ENCODE data around the gene MIER1.

MIER1 gene

GRCh38 chr1:66985835-66986234 lies 61.0 kb downstream of the MIER1 start:
- Histone ChIP-seq H3K27me3 (ENCODE audit: insufficient read depth, low read length) (no peaks in the 10 kb centered on the region), H3K4me1 (ENCODE audit: insufficient read depth, low read length) (no peaks in the 10 kb centered on the region), H2AFZ (ENCODE audit: low read depth, low read length) (no peak overlapping the region), H3K36me3 (ENCODE audit: insufficient read depth, low read length) (peaks cover 65% of the 10 kb centered on the region), H3K4me3 (ENCODE audit: low read length) (no peak overlapping the region), H3K9me3 (ENCODE audit: low read length) (no peaks in the 10 kb centered on the region)

GRCh38 chr1:66993076-66993475 lies 68.3 kb downstream of the MIER1 start:
- Histone ChIP-seq H3K9me3 (ENCODE audit: low read length) (no peaks in the 10 kb centered on the region), H2AFZ (ENCODE audit: low read depth, low read length) (no peak overlapping the region), H3K4me1 (ENCODE audit: insufficient read depth, low read length) (no peaks in the 10 kb centered on the region), H3K27me3 (ENCODE audit: insufficient read depth, low read length) (no peaks in the 10 kb centered on the region), H3K36me3 (ENCODE audit: insufficient read depth, low read length) (peaks cover 16% of the 10 kb centered on the region), H3K4me3 (ENCODE audit: low read length) (no peak overlapping the region)

- H3K27me3 ChIP-seq (ENCODE audit: insufficient read depth, low read length) = no peaks in the 10 kb centered on the region
- no peaks in the 10 kb centered on the region for H3K9me3 ChIP-seq (ENCODE audit: low read length)
- no peak overlapping the region for H2AFZ ChIP-seq (ENCODE audit: low read depth, low read length)
- no peak overlapping the region for H3K4me3 ChIP-seq (ENCODE audit: low read length)
- no peaks in the 10 kb centered on the region for H3K4me1 ChIP-seq (ENCODE audit: insufficient read depth, low read length)
- H3K36me3 ChIP-seq (ENCODE audit: insufficient read depth, low read length) = peaks cover 6% of the 10 kb centered on the region
Observed at GRCh38 chr1:66996018-66996682, 71.4 kb downstream of the MIER1 start.

- H3K4me3 ChIP-seq (ENCODE audit: low read length) = no peak overlapping the region
- no peaks in the 10 kb centered on the region for H3K27me3 ChIP-seq (ENCODE audit: insufficient read depth, low read length)
- peaks cover 15% of the 10 kb centered on the region for H3K36me3 ChIP-seq (ENCODE audit: insufficient read depth, low read length)
- no peaks in the 10 kb centered on the region for H3K4me1 ChIP-seq (ENCODE audit: insufficient read depth, low read length)
- H2AFZ ChIP-seq (ENCODE audit: low read depth, low read length) = no peak overlapping the region
- no peaks in the 10 kb centered on the region for H3K9me3 ChIP-seq (ENCODE audit: low read length)
Observed at GRCh38 chr1:66998972-66999371, 74.2 kb downstream of the MIER1 start.

- H3K36me3 ChIP-seq (ENCODE audit: insufficient read depth, low read length) = peaks cover 21% of the 10 kb centered on the region
- H3K4me1 ChIP-seq (ENCODE audit: insufficient read depth, low read length) = no peaks in the 10 kb centered on the region
- H3K4me3 ChIP-seq (ENCODE audit: low read length) = no peak overlapping the region
- no peak overlapping the region for H2AFZ ChIP-seq (ENCODE audit: low read depth, low read length)
- H3K27me3 ChIP-seq (ENCODE audit: insufficient read depth, low read length) = no peaks in the 10 kb centered on the region
- H3K9me3 ChIP-seq (ENCODE audit: low read length) = no peaks in the 10 kb centered on the region
Observed at GRCh38 chr1:66999640-67000400, 75.0 kb downstream of the MIER1 start.

GRCh38 chr1:67001682-67002425 lies 77.1 kb downstream of the MIER1 start:
- no peak overlapping the region for H2AFZ ChIP-seq (ENCODE audit: low read depth, low read length)
- no peaks in the 10 kb centered on the region for H3K9me3 ChIP-seq (ENCODE audit: low read length)

GRCh38 chr1:67004176-67004575 lies 79.4 kb downstream of the MIER1 start:
- no peaks in the 10 kb centered on the region for H3K9me3 ChIP-seq (ENCODE audit: low read length)
- no peaks in the 10 kb centered on the region for H3K4me1 ChIP-seq (ENCODE audit: insufficient read depth, low read length)
- no peak overlapping the region for H3K4me3 ChIP-seq (ENCODE audit: low read length)
- H3K27me3 ChIP-seq (ENCODE audit: insufficient read depth, low read length) = no peaks in the 10 kb centered on the region
- H3K36me3 ChIP-seq (ENCODE audit: insufficient read depth, low read length) = peaks cover 29% of the 10 kb centered on the region
- no peak overlapping the region for H2AFZ ChIP-seq (ENCODE audit: low read depth, low read length)

More at GRCh38 chr1:67001682-67002425, 77.1 kb downstream of the MIER1 start:
- peaks cover 21% of the 10 kb centered on the region for H3K36me3 ChIP-seq (ENCODE audit: insufficient read depth, low read length)
- H3K27me3 ChIP-seq (ENCODE audit: insufficient read depth, low read length) = no peaks in the 10 kb centered on the region
- no peak overlapping the region for H3K4me3 ChIP-seq (ENCODE audit: low read length)
- H3K4me1 ChIP-seq (ENCODE audit: insufficient read depth, low read length) = no peaks in the 10 kb centered on the region

GRCh38 chr1:67005068-67005467 lies 80.3 kb downstream of the MIER1 start:
- Histone ChIP-seq H2AFZ (ENCODE audit: low read depth, low read length) (no peak overlapping the region), H3K4me1 (ENCODE audit: insufficient read depth, low read length) (no peaks in the 10 kb centered on the region), H3K36me3 (ENCODE audit: insufficient read depth, low read length) (peaks cover 35% of the 10 kb centered on the region), H3K9me3 (ENCODE audit: low read length) (peaks cover 2% of the 10 kb centered on the region), H3K27me3 (ENCODE audit: insufficient read depth, low read length) (no peaks in the 10 kb centered on the region), H3K4me3 (ENCODE audit: low read length) (no peak overlapping the region)

- Histone ChIP-seq H3K9me3 (ENCODE audit: low read length) (peaks cover 5% of the 10 kb centered on the region), H2AFZ (ENCODE audit: low read depth, low read length) (no peak overlapping the region), H3K36me3 (ENCODE audit: insufficient read depth, low read length) (peaks cover 31% of the 10 kb centered on the region), H3K4me3 (ENCODE audit: low read length) (no peak overlapping the region), H3K4me1 (ENCODE audit: insufficient read depth, low read length) (no peaks in the 10 kb centered on the region), H3K27me3 (ENCODE audit: insufficient read depth, low read length) (no peaks in the 10 kb centered on the region)
Observed at GRCh38 chr1:67009792-67010191, 85.0 kb downstream of the MIER1 start.

GRCh38 chr1:67013573-67013972 lies 88.8 kb downstream of the MIER1 start:
- no peaks in the 10 kb centered on the region for H3K27me3 ChIP-seq (ENCODE audit: insufficient read depth, low read length)
- no peaks in the 10 kb centered on the region for H3K4me1 ChIP-seq (ENCODE audit: insufficient read depth, low read length)
- no peak overlapping the region for H3K4me3 ChIP-seq (ENCODE audit: low read length)
- H3K9me3 ChIP-seq (ENCODE audit: low read length) = peaks cover 6% of the 10 kb centered on the region
- peaks cover 29% of the 10 kb centered on the region for H3K36me3 ChIP-seq (ENCODE audit: insufficient read depth, low read length)
- H2AFZ ChIP-seq (ENCODE audit: low read depth, low read length) = no peak overlapping the region

- H3K36me3 ChIP-seq (ENCODE audit: insufficient read depth, low read length) = peaks cover 42% of the 10 kb centered on the region
- H3K9me3 ChIP-seq (ENCODE audit: low read length) = peaks cover 5% of the 10 kb centered on the region
- no peaks in the 10 kb centered on the region for H3K27me3 ChIP-seq (ENCODE audit: insufficient read depth, low read length)
- no peak overlapping the region for H2AFZ ChIP-seq (ENCODE audit: low read depth, low read length)
- H3K4me3 ChIP-seq (ENCODE audit: low read length) = no peak overlapping the region
- no peaks in the 10 kb centered on the region for H3K4me1 ChIP-seq (ENCODE audit: insufficient read depth, low read length)
Observed at GRCh38 chr1:67018574-67018973, 93.8 kb downstream of the MIER1 start.

- no peaks in the 10 kb centered on the region for H3K27me3 ChIP-seq (ENCODE audit: insufficient read depth, low read length)
- H2AFZ ChIP-seq (ENCODE audit: low read depth, low read length) = no peak overlapping the region
- peaks cover 5% of the 10 kb centered on the region for H3K9me3 ChIP-seq (ENCODE audit: low read length)
- no peaks in the 10 kb centered on the region for H3K4me1 ChIP-seq (ENCODE audit: insufficient read depth, low read length)
- H3K4me3 ChIP-seq (ENCODE audit: low read length) = no peak overlapping the region
- H3K36me3 ChIP-seq (ENCODE audit: insufficient read depth, low read length) = peaks cover 42% of the 10 kb centered on the region
Observed at GRCh38 chr1:67019121-67019520, 94.3 kb downstream of the MIER1 start.

- Histone ChIP-seq H3K27me3 (ENCODE audit: insufficient read depth, low read length) (no peaks in the 10 kb centered on the region), H3K4me3 (ENCODE audit: low read length) (no peak overlapping the region), H2AFZ (ENCODE audit: low read depth, low read length) (no peak overlapping the region), H3K36me3 (ENCODE audit: insufficient read depth, low read length) (peaks cover 45% of the 10 kb centered on the region), H3K4me1 (ENCODE audit: insufficient read depth, low read length) (no peaks in the 10 kb centered on the region), H3K9me3 (ENCODE audit: low read length) (peaks cover 4% of the 10 kb centered on the region)
Observed at GRCh38 chr1:67019600-67020136, 94.9 kb downstream of the MIER1 start.
